ENCODE measurements around the gene SRPRA.
"Not testable (repeated sequence)": the region's sequence is repeated elsewhere in the genome, so short reads cannot be mapped to it uniquely, and the experiment has no call there.

SRPRA gene

GRCh38 chr11:126282736-126283591, 14.3 kb upstream of the SRPRA start, which contains the start of gene TIRAP:
TSS of gene TIRAP (plus strand) at chr11:126283093. CDS start at chr11:126290895, 7,802 bp downstream.
- peak; percentile 45 for DNase-seq (ENCODE audit: low read depth)

- peak; percentile 59 for DNase-seq (ENCODE audit: low read depth)
Measured at GRCh38 chr11:126282361-126282735, 13.7 kb upstream of the SRPRA start.

- no peak for DNase-seq (ENCODE audit: low read depth)
Measured at GRCh38 chr11:126281666-126282175, 13.0 kb upstream of the SRPRA start.

GRCh38 chr11:126281245-126281644, 12.6 kb upstream of the SRPRA start:
- DNase-seq (ENCODE audit: low read depth), result no peak

GRCh38 chr11:126280595-126280994, 11.9 kb upstream of the SRPRA start:
- no peak for DNase-seq (ENCODE audit: low read depth)

GRCh38 chr11:126279191-126279590, 10.5 kb upstream of the SRPRA start:
- DNase-seq (ENCODE audit: low read depth), result no peak

GRCh38 chr11:126277780-126278179, 9.1 kb upstream of the SRPRA start:
- DNase-seq (ENCODE audit: low read depth), result no peak

- DNase-seq (ENCODE audit: low read depth), result no peak
Measured at GRCh38 chr11:126277322-126277721, 8.6 kb upstream of the SRPRA start.

- DNase-seq (ENCODE audit: low read depth), result no peak
Measured at GRCh38 chr11:126268361-126268707, 361 bp downstream of the SRPRA start.

- peak; percentile 16 for DNase-seq (ENCODE audit: low read depth)
Measured at GRCh38 chr11:126267650-126268049, 1.0 kb downstream of the SRPRA start.

- peak; percentile 13 for DNase-seq (ENCODE audit: low read depth)
Measured at GRCh38 chr11:126265811-126266210, 2.9 kb downstream of the SRPRA start.

GRCh38 chr11:126263489-126263888, 5.2 kb downstream of the SRPRA start:
- no peak for DNase-seq (ENCODE audit: low read depth)

- no peak for DNase-seq (ENCODE audit: low read depth)
Measured at GRCh38 chr11:126262216-126262615, 6.5 kb downstream of the SRPRA start.

- peak; percentile 73 for DNase-seq (ENCODE audit: low read depth)
Measured at GRCh38 chr11:126257764-126258163, 10.9 kb downstream of the SRPRA start.

GRCh38 chr11:126257144-126257543, 11.6 kb downstream of the SRPRA start:
- no peak for DNase-seq (ENCODE audit: low read depth)

GRCh38 chr11:126256216-126256615, 12.5 kb downstream of the SRPRA start:
- DNase-seq (ENCODE audit: low read depth), result no peak

- DNase-seq (ENCODE audit: low read depth), result not testable (repeated sequence)
Measured at GRCh38 chr11:126255507-126255906, 13.2 kb downstream of the SRPRA start.

GRCh38 chr11:126254819-126255218, 13.9 kb downstream of the SRPRA start:
- DNase-seq (ENCODE audit: low read depth), result no peak

- DNase-seq (ENCODE audit: low read depth), result no peak
Measured at GRCh38 chr11:126253265-126253664, 15.4 kb downstream of the SRPRA start.

GRCh38 chr11:126246636-126247035, 22.1 kb downstream of the SRPRA start:
- peak; percentile 60 for DNase-seq (ENCODE audit: low read depth)

- DNase-seq (ENCODE audit: low read depth), result peak; percentile 93
Measured at GRCh38 chr11:126233391-126233790, 35.3 kb downstream of the SRPRA start.

- DNase-seq (ENCODE audit: low read depth), result no peak
Measured at GRCh38 chr11:126232683-126233082, 36.0 kb downstream of the SRPRA start.

- DNase-seq (ENCODE audit: low read depth), result peak; percentile 75
Measured at GRCh38 chr11:126231725-126232459, 36.8 kb downstream of the SRPRA start.

Data from iris pigment epithelial cell (primary cell).